OCI-LY3 (cell line): ENCODE measurements around the gene PHF19.

Source experiments
- EZH2phosphoT487 ChIP-seq: fragments of 200-600 bp; shearing (Covaris generic); IDR thresholded peaks from 2 replicates; pipeline ENCODE4 v1.6.1; 2018; ENCODE audit warnings: antibody characterized with exemption, mixed run types, low read depth
- TF ChIP-seq, protein P1 (sequence below): fragments of 200-600, 300-600 bp; sonication (generic); IDR thresholded peaks from 2 replicates; pipeline ENCODE4 v1.5.1; 2014; ENCODE audit warnings: antibody characterized with exemption, low read length, low read depth

DNA sequence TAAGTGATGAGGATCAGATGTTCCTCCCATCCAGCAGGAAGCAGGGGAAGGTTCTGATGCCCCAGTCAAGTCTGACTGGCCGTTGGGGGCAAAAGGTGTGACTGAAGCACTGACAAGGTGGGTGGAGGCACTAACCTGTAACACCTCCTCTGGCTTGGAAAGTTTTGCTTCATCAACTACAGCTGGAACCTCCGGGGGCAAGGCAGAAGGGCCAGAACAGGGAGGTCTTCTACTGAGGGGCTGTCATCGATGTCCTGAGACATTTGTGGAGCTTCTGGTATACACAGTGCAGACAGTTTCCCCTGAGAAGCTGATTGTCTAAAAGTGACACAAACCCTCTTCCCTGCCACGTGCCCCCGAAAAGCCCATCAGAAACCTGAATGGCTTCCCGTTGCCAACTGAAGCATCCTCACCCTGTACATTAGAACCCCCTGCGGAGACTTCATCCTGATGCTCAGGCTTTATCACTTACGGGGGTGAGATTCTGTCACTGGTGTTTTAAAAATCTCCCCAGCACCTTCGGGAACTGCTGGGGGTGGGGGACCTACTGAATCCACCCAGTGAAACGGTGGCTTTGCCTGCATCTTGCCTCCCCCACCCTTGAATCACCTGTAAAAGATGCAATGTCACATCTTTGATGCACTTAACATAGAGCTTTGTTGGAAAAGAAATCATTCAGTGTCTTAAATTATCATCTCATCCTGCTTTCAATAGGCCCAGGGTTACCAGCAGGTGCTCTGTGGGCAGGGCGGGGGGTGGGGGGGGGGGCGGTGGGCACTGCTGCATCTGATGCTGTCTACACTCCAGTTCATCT lies 25.0 kb upstream of the PHF19 start:
- TF ChIP-seq, protein P1, sequence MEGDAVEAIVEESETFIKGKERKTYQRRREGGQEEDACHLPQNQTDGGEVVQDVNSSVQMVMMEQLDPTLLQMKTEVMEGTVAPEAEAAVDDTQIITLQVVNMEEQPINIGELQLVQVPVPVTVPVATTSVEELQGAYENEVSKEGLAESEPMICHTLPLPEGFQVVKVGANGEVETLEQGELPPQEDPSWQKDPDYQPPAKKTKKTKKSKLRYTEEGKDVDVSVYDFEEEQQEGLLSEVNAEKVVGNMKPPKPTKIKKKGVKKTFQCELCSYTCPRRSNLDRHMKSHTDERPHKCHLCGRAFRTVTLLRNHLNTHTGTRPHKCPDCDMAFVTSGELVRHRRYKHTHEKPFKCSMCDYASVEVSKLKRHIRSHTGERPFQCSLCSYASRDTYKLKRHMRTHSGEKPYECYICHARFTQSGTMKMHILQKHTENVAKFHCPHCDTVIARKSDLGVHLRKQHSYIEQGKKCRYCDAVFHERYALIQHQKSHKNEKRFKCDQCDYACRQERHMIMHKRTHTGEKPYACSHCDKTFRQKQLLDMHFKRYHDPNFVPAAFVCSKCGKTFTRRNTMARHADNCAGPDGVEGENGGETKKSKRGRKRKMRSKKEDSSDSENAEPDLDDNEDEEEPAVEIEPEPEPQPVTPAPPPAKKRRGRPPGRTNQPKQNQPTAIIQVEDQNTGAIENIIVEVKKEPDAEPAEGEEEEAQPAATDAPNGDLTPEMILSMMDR = no peak
- TF ChIP-seq EZH2phosphoT487 = no peak
